Measurements from ENCODE around the gene BTG4.

- TF ChIP-seq SP1 (IDR thresholded peaks at IDR 0.05; ENCODE audit: low read depth, low read length) (no peak), SAP30 (IDR thresholded peaks at IDR 0.05; ENCODE audit: insufficient read depth, insufficient replicate concordance, low read length) (no peak), JUND (IDR thresholded peaks at IDR 0.05; ENCODE audit: low read length) (no peak)
- TF ChIP-seq, protein P1, sequence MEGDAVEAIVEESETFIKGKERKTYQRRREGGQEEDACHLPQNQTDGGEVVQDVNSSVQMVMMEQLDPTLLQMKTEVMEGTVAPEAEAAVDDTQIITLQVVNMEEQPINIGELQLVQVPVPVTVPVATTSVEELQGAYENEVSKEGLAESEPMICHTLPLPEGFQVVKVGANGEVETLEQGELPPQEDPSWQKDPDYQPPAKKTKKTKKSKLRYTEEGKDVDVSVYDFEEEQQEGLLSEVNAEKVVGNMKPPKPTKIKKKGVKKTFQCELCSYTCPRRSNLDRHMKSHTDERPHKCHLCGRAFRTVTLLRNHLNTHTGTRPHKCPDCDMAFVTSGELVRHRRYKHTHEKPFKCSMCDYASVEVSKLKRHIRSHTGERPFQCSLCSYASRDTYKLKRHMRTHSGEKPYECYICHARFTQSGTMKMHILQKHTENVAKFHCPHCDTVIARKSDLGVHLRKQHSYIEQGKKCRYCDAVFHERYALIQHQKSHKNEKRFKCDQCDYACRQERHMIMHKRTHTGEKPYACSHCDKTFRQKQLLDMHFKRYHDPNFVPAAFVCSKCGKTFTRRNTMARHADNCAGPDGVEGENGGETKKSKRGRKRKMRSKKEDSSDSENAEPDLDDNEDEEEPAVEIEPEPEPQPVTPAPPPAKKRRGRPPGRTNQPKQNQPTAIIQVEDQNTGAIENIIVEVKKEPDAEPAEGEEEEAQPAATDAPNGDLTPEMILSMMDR (IDR thresholded peaks at IDR 0.05; ENCODE audit: control extremely low read depth in 1 of 3, insufficient read depth in 1 of 3, low read depth in 1 of 3, low read length in 3 of 3), result no peak
Measured at GRCh38 chr11:111526501-111526900, 14.3 kb upstream of the BTG4 start.

Data from H1 (cell line).